HepG2 (cell line): ENCODE measurements around the gene CRB1. TPM values are rescaled to one million over a fixed set of nuclear protein-coding genes. Genes with fewer than 3 reads are reported as not detected.

Source experiments
- ATAC-seq: fragments of 200-7000 bp; cut with Tn5 transposase; 3 replicates; pipeline ENCODE4 v1.9.1; 2020; ENCODE audit warnings: mild to moderate bottlenecking, moderate library complexity
- BruUV-seq: library from RNA; stranded (reverse); fragments of 400-500 nt; replicated peaks from 2 replicates; lab custom pipeline; 2021; lab: Mats Ljungman, UMichigan
- CTCF ChIA-PET: fragments of 300-600 bp; formaldehyde crosslinking; extraction: SDS; loops from one replicate; lab custom pipeline; 2021; ENCODE audit warnings: low total read pairs, inconsistent platforms, low intra/inter-chr PET ratio; lab: Yijun Ruan, JAX
- POLR2A ChIA-PET: fragments of 350-600 bp; sonication (Branson Sonifier 250); formaldehyde crosslinking; loops from one replicate; lab custom pipeline; 2020; ENCODE audit warnings: antibody characterized with exemption, inconsistent platforms; lab: Yijun Ruan, JAX
- DNase-seq: peaks from one replicate; pipeline ENCODE4 v3.0.0-alpha.2; 2015; ENCODE audit warnings: low spot score
- FAIRE-seq: peaks from 3 replicates; lab custom pipeline; 2011; peaks lifted over from hg19 to GRCh38; lab: Jason Lieb, UNC
- H2AFZ ChIP-seq: one replicate; pipeline ENCODE4 v1.6.1; 2011; ENCODE audit warnings: low read length, inconsistent platforms
- H3K27ac ChIP-seq: fragments of 300-600 bp; 3 replicates; pipeline ENCODE4 v1.8.0; 2011; ENCODE audit warnings: mixed run types, mild to moderate bottlenecking, mixed read lengths, low read length, inconsistent platforms; ENCODE audit not compliant: insufficient read depth; ENCODE audit errors: extremely low read length
- H3K27me3 ChIP-seq, 2 experiments: fragments of 200-600 bp in 1 of 2; 2 replicates in 1 of 2; 3 replicates in 1 of 2; pipeline versions ENCODE4 v1.6.0 to v1.8.0; 2011; ENCODE audit warnings: low read length in 2 of 2, mild to moderate bottlenecking in 2 of 2, moderate library complexity in 2 of 2, inconsistent platforms in 1 of 2; ENCODE audit not compliant: insufficient read depth in 2 of 2, control insufficient read depth in 1 of 2
- H3K36me3 ChIP-seq, 2 experiments: fragments of 200-600 bp in 1 of 2; replicated peaks in 1 of 2; 2 replicates in 1 of 2; 3 replicates in 1 of 2; pipeline versions ENCODE4 v1.5.1 to v1.8.0; 2011; ENCODE audit warnings: low read length in 2 of 2, inconsistent platforms in 1 of 2; ENCODE audit not compliant: insufficient read depth in 2 of 2, control insufficient read depth in 1 of 2
- H3K4me1 ChIP-seq: 2 replicates; pipeline ENCODE4 v1.5.1; 2012; ENCODE audit warnings: low read length, inconsistent platforms; ENCODE audit not compliant: insufficient read depth
- H3K4me2 ChIP-seq: 2 replicates; pipeline ENCODE4 v1.6.0; 2011; ENCODE audit warnings: low read depth, low read length, inconsistent platforms
- H3K4me3 ChIP-seq, 3 experiments: fragments of 200-600 bp in 1 of 3; sonication (generic), shearing (Covaris generic) in 1 of 3; replicated peaks in 1 of 3; 2 replicates each; pipeline ENCODE4 v1.5.1; 2011 to 2016; ENCODE audit warnings: low read length in 3 of 3, inconsistent platforms in 2 of 3, low read depth in 2 of 3, mild to moderate bottlenecking in 2 of 3, control low read depth in 1 of 3, mixed read lengths in 1 of 3; ENCODE audit not compliant: insufficient read depth in 1 of 3
- H3K79me2 ChIP-seq: one replicate; pipeline ENCODE4 v1.6.1; 2011; ENCODE audit warnings: low read length, inconsistent platforms; ENCODE audit not compliant: insufficient read depth
- H3K9ac ChIP-seq: 2 replicates; pipeline ENCODE4 v1.6.0; 2011; ENCODE audit warnings: mild to moderate bottlenecking, low read depth, low read length, inconsistent platforms; ENCODE audit not compliant: insufficient read depth
- H3K9me3 ChIP-seq: 2 replicates; pipeline ENCODE4 v1.5.1; 2012; ENCODE audit warnings: mild to moderate bottlenecking, low read length
- H4K20me1 ChIP-seq: 2 replicates; pipeline ENCODE4 v1.6.0; 2011; ENCODE audit warnings: inconsistent platforms, mild to moderate bottlenecking, low read length, moderate library complexity; ENCODE audit not compliant: insufficient read depth
- FLYWCH1 ChIP-seq: sonication (generic); formaldehyde crosslinking; IDR thresholded peaks from 2 replicates; pipeline ENCODE4 v1.8.1; 2023; ENCODE audit warnings: mild to moderate bottlenecking, missing genetic modification reagents
- HMGXB3 ChIP-seq: sonication (generic); formaldehyde crosslinking; IDR thresholded peaks from 2 replicates; pipeline ENCODE4 v1.4.0; 2020; ENCODE audit warnings: missing genetic modification reagents, borderline replicate concordance
- KIAA2018 ChIP-seq: sonication (generic); formaldehyde crosslinking; IDR thresholded peaks from 2 replicates; pipeline ENCODE4 v1.5.0; 2020; ENCODE audit warnings: mild to moderate bottlenecking, missing genetic modification reagents, borderline replicate concordance
- MEF2D ChIP-seq: sonication (generic); formaldehyde crosslinking; IDR thresholded peaks from 2 replicates; pipeline ENCODE4 v1.5.1; 2020; ENCODE audit warnings: mild to moderate bottlenecking, missing genetic modification reagents
- SCMH1 ChIP-seq: sonication (generic); formaldehyde crosslinking; IDR thresholded peaks from 2 replicates; pipeline ENCODE4 v1.9.0; 2021; ENCODE audit warnings: missing genetic modification reagents, mild to moderate bottlenecking, borderline replicate concordance
- TEF ChIP-seq: sonication (generic); formaldehyde crosslinking; IDR thresholded peaks from 2 replicates; pipeline ENCODE4 v1.5.0; 2020; ENCODE audit warnings: missing genetic modification reagents
- ZC3H13 ChIP-seq: sonication (generic); formaldehyde crosslinking; IDR thresholded peaks from 2 replicates; pipeline ENCODE4 v1.8.1; 2023; ENCODE audit warnings: mild to moderate bottlenecking, missing genetic modification reagents, moderate library complexity
- ZFX ChIP-seq: sonication (generic); formaldehyde crosslinking; IDR thresholded peaks from 2 replicates; pipeline ENCODE4 v1.4.0; 2020; ENCODE audit warnings: mild to moderate bottlenecking, low read depth, missing genetic modification reagents, moderate library complexity
- WGBS: methylation state at CpG from one replicate; pipeline ENCODE4 v1.1.6; 2017; ENCODE audit warnings: low lambda C conversion rate; 5-methylcytosine and 5-hydroxymethylcytosine counted together
- in situ Hi-C: cut with HindIII; loops from 2 replicates; pipeline ENCODE4 v1.10.0; 2017; ENCODE audit warnings: low pct_unique_long_range_greater_than_20kb; ENCODE audit not compliant: extremely low pct_ligation_motif_present
- intact Hi-C: fragments of 100-400 bp; cut with micrococcal nuclease; formaldehyde crosslinking; loops from one replicate; pipeline ENCODE4 v1.10.0; 2022; ENCODE audit not compliant: unreplicated experiment
- polyA plus RNA-seq, 8 experiments: library from polyadenylated mRNA; depleted of rRNA in 3 of 8; stranded (reverse) in 7 of 8; unstranded in 1 of 8; fragments of >200 nt; fragmentation: Illumina TruSeq in 4 of 8; extraction: Trizol in 4 of 8; gene quantifications; 2 replicates each; pipeline versions ENCODE4 v1.2.1 to v1.2.3, GENCODE V29; 2011 to 2016; ENCODE audit warnings: low read depth in 4 of 8, missing spikeins in 1 of 8, mixed read lengths in 1 of 8; ENCODE audit not compliant: insufficient read depth in 1 of 8
- total RNA-seq, 5 experiments: library from RNA; depleted of rRNA; stranded (reverse); fragments of >200 nt; fragmentation: Illumina TruSeq; extraction: Trizol; gene quantifications; 2 replicates each; pipeline ENCODE4 v1.2.3, GENCODE V29; 2016; ENCODE audit warnings: low read depth in 1 of 5

The CRB1 gene
- total and polyA plus RNA-seq, 2 of the 13 experiments (the other 11 are each of a cell fraction or from before 2014, with no cell fraction given), result 0.01 TPM; not detected in 1

- TF ChIP-seq KIAA2018 (CRISPR knock-in tag), result no peak
- TF ChIP-seq FLYWCH1 (CRISPR knock-in tag), result no peak
- TF ChIP-seq, all 625 proteins: peak for 0
These were observed 167.2 kb downstream of the CRB1 start (continued) for GRCh38 chr1:197435224-197435623.

- ChIA-PET POLR2A (no interaction called here), CTCF (no interaction called here)
- Histone ChIP-seq H3K27me3 (no peaks in the 10 kb centered on the region), H3K4me3 (no peak overlapping the region), H2AFZ (no peak overlapping the region), H3K79me2 (no peaks in the 10 kb centered on the region), H3K4me2 (no peak overlapping the region), H3K9me3 (no peaks in the 10 kb centered on the region), H3K36me3 (no peaks in the 10 kb centered on the region), H3K9ac (no peak overlapping the region), H3K27ac (no peak overlapping the region), H3K4me1 (no peaks in the 10 kb centered on the region), H4K20me1 (no peaks in the 10 kb centered on the region)
- BruUV-seq, result no TSS peak
- no peak for FAIRE-seq
- no peak for ATAC-seq
- no peak for DNase-seq
- WGBS, result 94% methylated on average over 3 of the region's 3 CpGs
- TF ChIP-seq ZC3H13 (CRISPR knock-in tag) (no peak), TEF (CRISPR knock-in tag) (no peak), SCMH1 (CRISPR knock-in tag) (no peak), ZFX (CRISPR knock-in tag) (no peak), HMGXB3 (no peak), MEF2D (no peak)
- intact Hi-C loops (no loop called here), in situ Hi-C loops (no loop called here)
These were observed 169.5 kb downstream of the CRB1 start for GRCh38 chr1:197437601-197438000.
